Measurements from ENCODE around the gene ABCA5.
A peak's percentile ranks its signal among the peaks of the same experiment; 100 is the strongest.

Gene ABCA5

DNA sequence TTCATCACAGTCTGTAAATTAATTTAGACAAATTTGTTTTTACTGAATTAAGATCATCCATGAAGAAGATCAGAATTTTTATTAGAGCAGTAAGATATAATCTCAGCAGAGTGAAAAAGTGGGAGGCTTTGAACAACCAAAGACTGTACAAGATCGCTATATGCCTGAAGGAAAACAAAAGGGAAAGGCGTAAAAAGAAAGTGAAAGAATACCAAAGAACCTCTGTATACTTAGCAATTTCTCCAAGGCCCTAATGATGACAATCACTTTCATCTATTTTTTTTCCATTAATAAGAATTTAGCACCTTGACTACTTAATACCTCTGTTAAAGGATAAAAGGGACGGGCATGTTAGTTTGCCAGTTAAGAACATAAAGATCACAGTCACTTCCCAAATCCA lies 59.7 kb downstream of the ABCA5 start:
- peaks cover 20% of the 10 kb centered on the region for H3K4me1 ChIP-seq (ENCODE audit: control insufficient read depth, insufficient read depth, low read length, unreplicated experiment)
- H3K27ac ChIP-seq (ENCODE audit: low read depth, low read length) = no peak overlapping the region
- no peak overlapping the region for H3K4me3 ChIP-seq (ENCODE audit: low read depth, low read length)
- H3K36me3 ChIP-seq (ENCODE audit: insufficient read depth, low read length) = peaks cover 3% of the 10 kb centered on the region; the same call in 1 of the 2 replicates
- no peak overlapping the region for H2AFZ ChIP-seq (ENCODE audit: low read length, unreplicated experiment)
- H3K79me2 ChIP-seq (ENCODE audit: control insufficient read depth, insufficient read depth, low read length, unreplicated experiment) = no peaks in the 10 kb centered on the region
- no peaks in the 10 kb centered on the region for H3K27me3 ChIP-seq (ENCODE audit: insufficient read depth, low read length)

DNA sequence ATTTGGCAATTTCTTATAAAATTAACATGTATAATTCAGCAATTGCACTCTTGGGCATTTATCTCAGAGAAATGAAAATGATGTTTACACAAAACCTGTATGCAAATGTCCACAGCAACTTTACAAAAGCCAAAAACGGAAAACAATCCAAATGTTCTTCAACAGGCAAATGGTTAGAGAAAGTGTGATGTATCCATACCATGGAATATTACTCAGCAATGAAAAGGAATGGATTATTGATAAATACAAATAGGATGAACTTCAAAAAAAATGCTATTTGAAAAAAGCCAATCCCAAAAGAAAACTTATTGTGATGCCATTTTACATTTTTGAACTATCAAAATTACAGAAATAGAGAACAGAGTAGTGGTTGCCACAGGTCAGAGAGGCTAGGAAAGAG lies 61.1 kb downstream of the ABCA5 start:
- H3K27me3 ChIP-seq (ENCODE audit: insufficient read depth, low read length) = no peaks in the 10 kb centered on the region
- no peak overlapping the region for H2AFZ ChIP-seq (ENCODE audit: low read length, unreplicated experiment)
- H3K27ac ChIP-seq (ENCODE audit: low read depth, low read length) = no peak overlapping the region
- no peaks in the 10 kb centered on the region for H3K79me2 ChIP-seq (ENCODE audit: control insufficient read depth, insufficient read depth, low read length, unreplicated experiment)
- no peak overlapping the region for H3K4me3 ChIP-seq (ENCODE audit: low read depth, low read length)
- peaks cover 3% of the 10 kb centered on the region; the same call in 1 of the 2 replicates for H3K36me3 ChIP-seq (ENCODE audit: insufficient read depth, low read length)
- H3K4me1 ChIP-seq (ENCODE audit: control insufficient read depth, insufficient read depth, low read length, unreplicated experiment) = peaks cover 20% of the 10 kb centered on the region

DNA sequence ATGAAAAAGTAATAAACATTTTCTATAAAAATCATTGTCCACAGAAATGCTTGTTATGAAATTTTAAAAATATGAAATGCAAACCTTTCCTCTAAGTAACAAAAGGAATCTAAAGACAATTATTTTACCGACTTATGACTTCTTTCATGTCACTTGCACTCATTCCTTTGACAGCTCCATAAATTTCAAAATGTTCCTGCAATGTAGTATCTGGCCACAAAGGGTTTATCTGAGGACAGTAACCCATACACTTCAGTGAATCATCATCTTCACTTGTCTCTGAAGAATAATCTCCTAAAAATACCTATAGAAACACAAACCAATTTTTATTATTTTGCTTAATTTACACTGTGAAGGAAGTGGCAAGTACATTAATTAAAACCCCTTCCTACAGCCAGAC lies 72.7 kb downstream of the ABCA5 start:
- Histone ChIP-seq H3K4me3 (ENCODE audit: low read depth, low read length) (no peak overlapping the region), H3K27ac (ENCODE audit: low read depth, low read length) (no peak overlapping the region), H2AFZ (ENCODE audit: low read length, unreplicated experiment) (no peak overlapping the region), H3K27me3 (ENCODE audit: insufficient read depth, low read length) (no peaks in the 10 kb centered on the region), H3K79me2 (ENCODE audit: control insufficient read depth, insufficient read depth, low read length, unreplicated experiment) (no peaks in the 10 kb centered on the region), H3K36me3 (ENCODE audit: insufficient read depth, low read length) (peaks cover 3% of the 10 kb centered on the region; the same call in 1 of the 2 replicates), H3K4me1 (ENCODE audit: control insufficient read depth, insufficient read depth, low read length, unreplicated experiment) (peaks cover 9% of the 10 kb centered on the region)

DNA sequence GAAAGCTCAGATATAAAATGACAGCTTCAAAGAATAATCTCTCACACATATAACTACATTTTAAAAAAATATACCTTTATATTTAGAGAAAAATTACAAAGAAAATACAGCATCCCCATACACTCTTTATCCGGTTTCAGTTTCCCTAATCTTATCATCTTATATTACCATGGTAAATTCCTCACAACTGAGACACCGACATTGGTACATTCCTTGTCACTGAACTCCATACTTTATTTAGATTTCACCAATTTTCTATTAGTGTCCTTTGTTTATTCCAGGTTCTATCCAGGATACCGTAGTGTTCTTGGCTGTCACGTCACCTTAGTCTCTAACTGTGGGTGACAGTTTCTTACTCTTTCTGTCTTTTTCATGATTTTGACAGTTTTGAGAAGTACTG lies 76.3 kb downstream of the ABCA5 start:
- Histone ChIP-seq H2AFZ (ENCODE audit: low read length, unreplicated experiment) (peak overlapping the region; percentile 55), H3K27ac (ENCODE audit: low read depth, low read length) (no peak overlapping the region), H3K4me3 (ENCODE audit: low read depth, low read length) (no peak overlapping the region), H3K4me1 (ENCODE audit: control insufficient read depth, insufficient read depth, low read length, unreplicated experiment) (peaks cover 12% of the 10 kb centered on the region), H3K27me3 (ENCODE audit: insufficient read depth, low read length) (no peaks in the 10 kb centered on the region), H3K36me3 (ENCODE audit: insufficient read depth, low read length) (peaks cover 3% of the 10 kb centered on the region; the same call in 1 of the 2 replicates), H3K79me2 (ENCODE audit: control insufficient read depth, insufficient read depth, low read length, unreplicated experiment) (no peaks in the 10 kb centered on the region)

DNA sequence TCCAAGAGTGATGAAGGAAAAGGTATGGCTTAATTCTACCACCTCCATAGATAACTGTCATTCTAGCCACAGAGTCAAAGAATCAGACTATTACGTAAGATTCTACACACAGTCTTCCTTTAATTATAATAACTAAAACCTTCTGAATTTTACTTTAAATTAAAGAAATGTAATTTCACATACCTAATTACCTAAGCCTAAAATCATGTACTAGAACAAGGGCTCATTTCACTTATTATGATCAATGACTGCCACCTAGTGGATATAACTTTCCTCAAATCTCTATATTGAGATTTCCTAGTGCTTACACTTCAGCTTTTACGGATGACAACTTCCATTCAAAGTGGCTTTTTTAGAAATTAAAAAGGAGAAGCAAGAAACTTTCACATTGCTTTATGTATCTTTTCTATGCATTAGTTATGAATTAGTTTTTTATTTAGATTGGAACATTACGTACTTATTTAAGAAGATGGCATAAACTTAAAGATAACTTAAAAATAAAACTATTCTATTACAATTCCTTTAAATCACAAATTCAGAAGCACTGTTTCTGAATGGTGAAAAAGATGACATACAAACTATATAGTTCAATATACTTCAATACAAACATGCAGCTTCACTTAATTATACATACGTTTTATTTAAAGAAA lies 80.1 kb downstream of the ABCA5 start:
- no peak overlapping the region for H3K27ac ChIP-seq (ENCODE audit: low read depth, low read length)
- no peaks in the 10 kb centered on the region for H3K27me3 ChIP-seq (ENCODE audit: insufficient read depth, low read length)
- peaks cover 9% of the 10 kb centered on the region for H3K4me1 ChIP-seq (ENCODE audit: control insufficient read depth, insufficient read depth, low read length, unreplicated experiment)
- no peaks in the 10 kb centered on the region for H3K36me3 ChIP-seq (ENCODE audit: insufficient read depth, low read length)
- H3K4me3 ChIP-seq (ENCODE audit: low read depth, low read length) = no peak overlapping the region
- H3K79me2 ChIP-seq (ENCODE audit: control insufficient read depth, insufficient read depth, low read length, unreplicated experiment) = no peaks in the 10 kb centered on the region
- H2AFZ ChIP-seq (ENCODE audit: low read length, unreplicated experiment) = no peak overlapping the region

DNA sequence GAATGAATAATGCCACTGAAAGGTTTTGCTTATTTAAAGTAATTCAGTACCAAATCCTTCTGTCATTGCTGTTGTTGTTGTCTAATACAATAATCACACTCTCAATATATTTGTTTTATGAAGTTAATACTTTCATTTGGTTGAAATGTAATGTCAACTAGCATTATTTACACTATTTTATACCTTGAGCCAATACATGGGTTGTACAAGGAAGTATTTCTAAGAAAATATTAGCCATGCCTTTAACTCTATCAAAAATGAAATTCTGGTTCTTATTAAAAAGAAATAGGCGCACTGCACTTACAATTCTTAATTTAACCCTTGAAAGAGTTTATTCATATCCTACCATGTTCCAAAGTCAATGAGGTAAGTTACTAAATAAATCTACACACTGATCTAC lies 80.7 kb downstream of the ABCA5 start:
- no peak overlapping the region for H3K27ac ChIP-seq (ENCODE audit: low read depth, low read length)

DNA sequence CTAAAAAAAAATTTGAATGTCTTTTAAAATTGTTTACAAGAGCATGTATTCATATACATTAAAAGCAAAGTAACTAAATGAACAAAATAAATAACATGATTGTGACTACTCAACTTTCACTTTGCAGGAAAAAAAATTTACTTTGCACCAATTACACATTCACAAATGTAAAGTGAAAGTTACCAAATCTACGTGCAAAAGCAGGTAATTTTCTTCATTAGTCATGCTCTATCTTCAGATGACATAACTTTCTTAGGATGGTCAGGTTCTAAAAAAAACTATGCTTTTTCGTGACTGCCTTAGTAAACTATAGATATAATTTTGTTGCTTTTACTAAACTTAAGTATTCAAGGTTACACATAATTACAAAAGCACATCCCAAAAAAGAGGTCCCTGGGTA lies 81.3 kb downstream of the ABCA5 start:
- Histone ChIP-seq H3K27ac (ENCODE audit: low read depth, low read length) (no peak overlapping the region), H3K79me2 (ENCODE audit: control insufficient read depth, insufficient read depth, low read length, unreplicated experiment) (no peaks in the 10 kb centered on the region), H3K27me3 (ENCODE audit: insufficient read depth, low read length) (no peaks in the 10 kb centered on the region), H3K4me1 (ENCODE audit: control insufficient read depth, insufficient read depth, low read length, unreplicated experiment) (peaks cover 4% of the 10 kb centered on the region), H2AFZ (ENCODE audit: low read length, unreplicated experiment) (peak overlapping the region; percentile 92), H3K4me3 (ENCODE audit: low read depth, low read length) (peak overlapping the region; percentile 71), H3K36me3 (ENCODE audit: insufficient read depth, low read length) (no peaks in the 10 kb centered on the region)

More for the DNA sequence above, 80.7 kb downstream of the ABCA5 start:
- Histone ChIP-seq H2AFZ (ENCODE audit: low read length, unreplicated experiment) (peak overlapping the region; percentile 92), H3K27me3 (ENCODE audit: insufficient read depth, low read length) (no peaks in the 10 kb centered on the region), H3K4me1 (ENCODE audit: control insufficient read depth, insufficient read depth, low read length, unreplicated experiment) (peaks cover 9% of the 10 kb centered on the region), H3K4me3 (ENCODE audit: low read depth, low read length) (peak overlapping the region; percentile 71), H3K36me3 (ENCODE audit: insufficient read depth, low read length) (no peaks in the 10 kb centered on the region), H3K79me2 (ENCODE audit: control insufficient read depth, insufficient read depth, low read length, unreplicated experiment) (no peaks in the 10 kb centered on the region)

DNA sequence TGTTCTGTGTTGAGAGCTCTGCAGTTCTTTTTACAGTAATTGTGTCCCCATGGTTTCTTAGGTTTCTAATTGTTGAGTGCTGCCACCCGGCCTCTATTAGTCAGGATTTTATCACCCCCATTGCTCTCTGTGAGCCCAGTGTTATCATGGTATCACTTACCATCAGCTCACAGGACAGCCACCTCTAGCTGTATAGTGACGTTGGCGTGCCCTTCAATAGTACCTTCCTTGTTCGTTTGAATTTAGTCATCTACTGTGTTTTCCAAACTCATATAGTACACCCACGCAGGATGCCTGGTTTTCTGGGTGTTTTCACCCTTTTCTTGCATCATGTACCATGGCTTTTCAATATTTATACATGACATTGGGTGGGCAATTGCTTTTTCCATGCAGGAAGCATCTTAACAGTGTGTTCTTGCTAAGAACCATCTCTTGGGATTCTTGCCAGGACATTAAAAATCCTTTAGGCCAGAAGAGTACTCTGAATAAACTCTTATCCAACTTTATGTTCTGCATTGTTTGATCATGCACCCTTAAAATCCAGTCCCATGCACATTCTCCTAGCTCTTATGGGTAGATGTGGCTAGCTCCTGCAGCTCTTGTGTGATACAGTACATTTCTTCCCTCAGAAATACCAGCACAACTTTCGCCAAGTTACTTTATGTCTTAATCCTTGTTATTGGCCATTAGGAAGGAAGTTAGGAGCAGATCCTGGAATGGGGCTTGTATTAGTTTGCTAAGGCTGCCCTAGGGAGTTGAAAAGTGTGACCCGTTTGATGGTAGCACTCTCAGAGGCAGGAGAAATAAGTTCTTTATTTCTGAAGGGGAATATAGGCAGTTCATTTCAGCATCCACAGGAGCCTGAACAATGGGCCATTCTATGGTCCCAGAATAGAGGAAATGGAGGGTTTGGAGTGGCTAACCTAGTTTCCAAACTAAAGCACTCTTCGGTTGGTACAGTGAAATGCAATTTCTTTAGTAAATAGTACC lies 87.0 kb downstream of the ABCA5 start:
- Histone ChIP-seq H3K36me3 (ENCODE audit: insufficient read depth, low read length) (no peaks in the 10 kb centered on the region), H3K4me1 (ENCODE audit: control insufficient read depth, insufficient read depth, low read length, unreplicated experiment) (no peaks in the 10 kb centered on the region), H3K79me2 (ENCODE audit: control insufficient read depth, insufficient read depth, low read length, unreplicated experiment) (no peaks in the 10 kb centered on the region), H2AFZ (ENCODE audit: low read length, unreplicated experiment) (no peak overlapping the region), H3K27me3 (ENCODE audit: insufficient read depth, low read length) (no peaks in the 10 kb centered on the region), H3K27ac (ENCODE audit: low read depth, low read length) (no peak overlapping the region), H3K4me3 (ENCODE audit: low read depth, low read length) (no peak overlapping the region)

DNA sequence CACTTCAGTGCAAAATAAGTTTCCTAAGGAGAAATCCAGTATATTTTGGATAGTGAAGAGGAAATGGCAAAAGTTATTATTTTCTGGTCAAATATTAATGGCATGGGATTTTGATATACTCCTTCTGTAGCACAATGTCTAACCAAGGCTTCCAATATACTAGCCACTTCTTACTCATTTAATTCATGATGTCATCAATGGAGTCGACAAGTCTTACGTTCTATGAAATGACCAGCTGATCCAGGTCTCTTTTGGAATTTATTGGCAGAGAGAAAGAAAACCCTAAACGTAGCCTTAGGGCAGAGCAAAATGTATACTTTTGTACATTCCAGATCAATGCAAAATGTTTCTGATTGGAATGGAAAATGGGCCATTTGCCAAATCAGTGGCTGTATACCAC lies 90.0 kb downstream of the ABCA5 start:
- no peak overlapping the region for H2AFZ ChIP-seq (ENCODE audit: low read length, unreplicated experiment)
- no peak overlapping the region for H3K27ac ChIP-seq (ENCODE audit: low read depth, low read length)
- no peaks in the 10 kb centered on the region for H3K4me1 ChIP-seq (ENCODE audit: control insufficient read depth, insufficient read depth, low read length, unreplicated experiment)
- no peaks in the 10 kb centered on the region for H3K79me2 ChIP-seq (ENCODE audit: control insufficient read depth, insufficient read depth, low read length, unreplicated experiment)
- H3K4me3 ChIP-seq (ENCODE audit: low read depth, low read length) = no peak overlapping the region
- no peaks in the 10 kb centered on the region for H3K36me3 ChIP-seq (ENCODE audit: insufficient read depth, low read length)
- no peaks in the 10 kb centered on the region for H3K27me3 ChIP-seq (ENCODE audit: insufficient read depth, low read length)

DNA sequence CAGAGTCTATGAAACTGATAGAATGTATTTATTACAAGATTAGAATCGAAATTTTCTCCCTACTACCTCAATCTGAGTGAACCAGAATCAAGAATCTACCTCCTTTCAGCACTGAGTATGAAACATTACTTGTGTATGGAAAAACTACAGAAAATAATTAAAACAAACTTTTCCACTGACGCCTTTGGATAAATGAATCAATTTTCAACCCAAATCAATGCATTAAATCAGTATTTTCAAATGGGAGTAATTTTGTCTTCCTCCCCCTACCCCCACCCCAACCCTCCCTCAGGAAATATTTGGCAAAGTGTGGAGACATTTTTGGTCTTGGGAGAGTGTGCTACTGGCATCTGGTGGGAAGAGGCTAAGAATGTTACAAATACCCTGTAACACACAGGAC lies 90.5 kb downstream of the ABCA5 start:
- H3K4me3 ChIP-seq (ENCODE audit: low read depth, low read length) = no peak overlapping the region
- H3K27me3 ChIP-seq (ENCODE audit: insufficient read depth, low read length) = no peaks in the 10 kb centered on the region
- H3K4me1 ChIP-seq (ENCODE audit: control insufficient read depth, insufficient read depth, low read length, unreplicated experiment) = no peaks in the 10 kb centered on the region
- no peak overlapping the region for H2AFZ ChIP-seq (ENCODE audit: low read length, unreplicated experiment)
- no peak overlapping the region for H3K27ac ChIP-seq (ENCODE audit: low read depth, low read length)
- no peaks in the 10 kb centered on the region for H3K79me2 ChIP-seq (ENCODE audit: control insufficient read depth, insufficient read depth, low read length, unreplicated experiment)
- H3K36me3 ChIP-seq (ENCODE audit: insufficient read depth, low read length) = no peaks in the 10 kb centered on the region

Measured in ACC112 (cell line).